Type B pancreatic cell (in vitro differentiated cells): ENCODE data around the gene ACHE. TPM values are rescaled to one million over a fixed set of nuclear protein-coding genes. Genes with fewer than 3 reads are reported as not detected.
A peak's percentile ranks its signal among the peaks of the same experiment; 100 is the strongest.

ENCODE experiments used
- DNase-seq: peaks from one replicate; pipeline ENCODE4 v3.0.0; 2021; ENCODE audit warnings: mixed read lengths; ENCODE audit not compliant: unreplicated experiment; ENCODE audit errors: extremely low spot score
- H3K27ac Mint-ChIP-seq: 2 replicates; pipeline ENCODE4 v1.8.0; 2021; ENCODE audit warnings: mild to moderate bottlenecking, mixed read lengths
- H3K27me3 Mint-ChIP-seq: 2 replicates; pipeline ENCODE4 v1.8.0; 2021; ENCODE audit warnings: mixed read lengths
- H3K36me3 Mint-ChIP-seq: 2 replicates; pipeline ENCODE4 v1.8.0; 2021; ENCODE audit warnings: mixed read lengths
- H3K4me1 Mint-ChIP-seq: one replicate; pipeline ENCODE4 v1.8.0; 2021; ENCODE audit warnings: mixed read lengths; ENCODE audit not compliant: unreplicated experiment
- H3K4me3 Mint-ChIP-seq: 2 replicates; pipeline ENCODE4 v1.8.0; 2021; ENCODE audit warnings: mild to moderate bottlenecking, mixed read lengths
- H3K9me3 Mint-ChIP-seq: 2 replicates; pipeline ENCODE4 v1.8.0; 2021; ENCODE audit warnings: mixed read lengths
- total RNA-seq: library from RNA; stranded (reverse); gene quantifications from 2 replicates; pipeline ENCODE4 v1.2.1, GENCODE V29; 2021; ENCODE audit warnings: low replicate concordance
- TF ChIP-seq, protein P1 (sequence below): fragments of 200-600 bp; sonication (generic); conservative IDR thresholded peaks from 2 replicates; pipeline ENCODE4 v1.5.0; 2021; ENCODE audit warnings: antibody characterized with exemption, mild to moderate bottlenecking

Gene ACHE
- total RNA-seq, 1 donor from 2014 or later = 7.1 TPM

DNA sequence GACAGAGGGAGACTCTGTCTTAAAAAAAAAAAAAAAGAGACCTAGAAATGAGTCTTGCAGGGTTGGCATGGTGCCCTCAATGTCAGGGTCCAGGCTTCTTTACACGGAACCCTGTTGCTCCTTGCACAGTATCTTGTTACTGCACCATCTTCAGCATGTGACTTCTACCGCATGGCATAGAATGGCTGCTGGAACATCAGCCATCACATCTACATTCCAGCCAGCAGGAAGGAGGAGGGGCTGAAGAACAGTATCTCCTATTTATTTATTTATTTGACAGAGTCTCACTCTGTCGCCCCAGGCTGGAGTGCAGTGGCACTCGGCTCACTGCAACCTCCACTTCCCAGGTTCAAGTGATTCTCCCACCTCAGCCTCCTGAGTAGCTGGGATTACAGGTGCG lies 3.7 kb upstream of the ACHE start:
- Mint-ChIP-seq H3K4me3 (no peak overlapping the region), H3K36me3 (no peaks in the 10 kb centered on the region), H3K27ac (no peak overlapping the region), H3K27me3 (peaks cover 32% of the 10 kb centered on the region), H3K4me1 (peaks cover 5% of the 10 kb centered on the region), H3K9me3 (no peaks in the 10 kb centered on the region)
- DNase-seq = no peak
- TF ChIP-seq, protein P1, sequence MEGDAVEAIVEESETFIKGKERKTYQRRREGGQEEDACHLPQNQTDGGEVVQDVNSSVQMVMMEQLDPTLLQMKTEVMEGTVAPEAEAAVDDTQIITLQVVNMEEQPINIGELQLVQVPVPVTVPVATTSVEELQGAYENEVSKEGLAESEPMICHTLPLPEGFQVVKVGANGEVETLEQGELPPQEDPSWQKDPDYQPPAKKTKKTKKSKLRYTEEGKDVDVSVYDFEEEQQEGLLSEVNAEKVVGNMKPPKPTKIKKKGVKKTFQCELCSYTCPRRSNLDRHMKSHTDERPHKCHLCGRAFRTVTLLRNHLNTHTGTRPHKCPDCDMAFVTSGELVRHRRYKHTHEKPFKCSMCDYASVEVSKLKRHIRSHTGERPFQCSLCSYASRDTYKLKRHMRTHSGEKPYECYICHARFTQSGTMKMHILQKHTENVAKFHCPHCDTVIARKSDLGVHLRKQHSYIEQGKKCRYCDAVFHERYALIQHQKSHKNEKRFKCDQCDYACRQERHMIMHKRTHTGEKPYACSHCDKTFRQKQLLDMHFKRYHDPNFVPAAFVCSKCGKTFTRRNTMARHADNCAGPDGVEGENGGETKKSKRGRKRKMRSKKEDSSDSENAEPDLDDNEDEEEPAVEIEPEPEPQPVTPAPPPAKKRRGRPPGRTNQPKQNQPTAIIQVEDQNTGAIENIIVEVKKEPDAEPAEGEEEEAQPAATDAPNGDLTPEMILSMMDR = no peak

DNA sequence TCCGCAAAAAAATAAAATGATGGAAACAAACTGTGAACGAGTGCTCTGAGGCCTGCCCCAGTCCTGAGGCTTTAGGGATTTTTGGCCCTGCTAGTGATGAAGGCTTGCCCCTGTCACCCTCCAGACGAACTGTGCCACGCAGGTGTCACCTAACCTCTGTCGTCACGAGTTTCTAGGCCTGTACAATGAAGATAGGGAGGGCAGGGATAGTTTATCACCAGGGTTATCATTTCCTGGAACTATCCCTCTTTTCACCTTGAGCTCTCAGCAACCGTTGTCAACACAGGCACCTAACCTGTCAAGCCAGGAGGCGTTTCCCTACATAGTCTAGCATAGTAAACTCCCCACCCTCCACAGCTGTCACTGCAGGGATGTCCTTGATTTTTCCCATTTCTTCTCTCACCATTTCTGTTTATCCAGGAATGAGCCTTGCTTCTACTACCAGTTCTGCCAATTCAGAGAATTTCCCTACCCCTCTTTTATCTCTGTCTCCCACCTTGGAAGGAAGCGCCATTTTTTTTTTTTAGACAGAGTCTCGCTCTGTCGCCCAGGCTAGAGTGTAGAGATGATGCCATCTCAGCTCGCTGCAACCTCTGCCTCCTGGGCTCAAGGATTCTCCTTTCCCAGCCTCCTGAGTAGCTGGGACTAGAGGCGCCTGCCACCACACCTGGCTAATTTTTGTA lies 2.2 kb upstream of the ACHE start:
- TF ChIP-seq, protein P1 = no peak
- Mint-ChIP-seq H3K27ac (peak overlapping the region; percentile 81), H3K9me3 (no peaks in the 10 kb centered on the region), H3K27me3 (peaks cover 32% of the 10 kb centered on the region), H3K4me1 (peaks cover 5% of the 10 kb centered on the region), H3K4me3 (peak overlapping the region; percentile 85), H3K36me3 (no peaks in the 10 kb centered on the region)
- no peak for DNase-seq

DNA sequence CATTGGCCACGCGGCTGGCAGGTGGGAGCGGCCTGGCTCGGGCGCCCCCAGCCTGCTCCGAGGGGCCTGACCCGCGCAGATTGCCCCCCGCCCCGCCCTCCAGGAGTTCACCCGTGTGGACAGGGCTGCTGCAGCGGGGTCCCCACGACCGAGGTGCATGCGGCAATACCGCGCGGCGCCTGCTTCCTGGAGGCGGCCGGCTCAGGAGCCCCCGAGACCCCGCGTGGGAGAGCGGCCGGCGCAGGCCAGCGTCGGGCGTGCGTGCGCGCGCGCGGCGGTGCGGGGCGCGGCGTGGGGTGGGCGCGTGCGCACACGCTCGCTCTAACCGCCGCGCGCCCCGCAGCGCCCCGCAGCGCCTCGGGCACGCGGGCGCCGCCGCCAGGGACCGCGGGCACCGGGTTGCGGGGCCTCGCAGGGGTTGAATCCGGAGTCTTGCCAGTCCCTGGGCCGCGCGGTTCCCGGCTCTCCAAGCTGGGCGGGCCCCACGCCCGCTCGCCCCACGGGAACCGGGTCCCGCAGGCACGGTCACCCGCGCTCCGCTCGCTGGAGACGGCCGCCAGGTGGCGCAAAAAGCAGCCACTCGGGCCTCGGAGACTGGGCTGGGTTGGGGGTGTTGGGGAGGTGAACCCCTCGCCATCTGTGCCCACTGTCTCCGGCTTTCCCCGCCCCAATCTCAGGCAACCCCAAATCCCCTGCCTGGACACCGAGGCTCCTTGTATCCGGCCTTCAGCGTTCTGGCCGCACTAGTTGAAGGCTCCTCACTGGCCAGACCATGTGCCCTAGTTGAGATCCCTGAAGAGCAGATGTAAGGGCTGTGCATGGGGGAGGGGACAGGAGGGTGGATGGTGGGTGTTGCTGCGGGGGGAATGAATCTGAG lies 1.3 kb upstream of the ACHE start:
- Mint-ChIP-seq H3K4me1 (peaks cover 8% of the 10 kb centered on the region), H3K27me3 (peaks cover 32% of the 10 kb centered on the region), H3K36me3 (no peaks in the 10 kb centered on the region), H3K4me3 (peak overlapping the region; percentile 91), H3K27ac (peak overlapping the region; percentile 92), H3K9me3 (no peaks in the 10 kb centered on the region)
- no peak for DNase-seq
- TF ChIP-seq, protein P1 = peak; percentile 89

DNA sequence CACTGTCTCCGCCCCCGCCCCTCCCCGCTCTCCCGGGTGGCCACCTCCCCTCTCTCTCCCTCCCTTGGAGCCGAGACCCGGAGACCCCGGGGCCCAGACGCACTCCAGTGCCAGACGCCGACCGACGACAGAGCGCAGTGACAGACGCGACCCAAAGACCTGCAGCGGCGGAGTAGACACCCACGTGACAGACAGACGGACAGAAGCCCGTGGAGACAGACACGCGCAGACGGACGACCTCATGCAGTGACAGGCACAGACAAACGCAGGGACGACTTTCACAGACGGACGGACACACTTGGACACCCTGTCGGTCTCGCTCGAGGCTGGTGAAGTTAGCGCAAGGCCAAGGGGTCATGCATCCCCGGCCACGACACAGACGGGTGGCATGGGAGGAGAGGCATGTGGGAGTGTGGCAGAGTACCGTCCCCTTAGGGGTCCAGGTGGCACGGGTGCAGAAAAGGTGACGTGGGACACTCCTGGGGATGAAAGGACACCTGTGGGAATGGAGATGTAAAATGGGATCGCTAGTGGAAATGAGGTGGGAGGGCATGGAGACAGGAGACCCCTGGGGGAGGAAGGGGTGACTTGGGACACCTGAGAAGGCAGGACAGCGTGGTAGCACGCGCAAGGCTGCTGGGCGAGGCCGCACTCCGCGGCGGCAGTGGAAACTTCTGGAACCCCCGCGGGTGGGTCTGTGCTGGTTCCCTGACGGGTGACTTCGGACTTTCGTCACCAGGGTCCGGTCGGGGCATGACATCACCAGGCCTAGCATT lies 456 bp upstream of the ACHE start:
- peaks cover 32% of the 10 kb centered on the region for H3K27me3 Mint-ChIP-seq
- H3K36me3 Mint-ChIP-seq = no peaks in the 10 kb centered on the region
- peak overlapping the region; percentile 92 for H3K27ac Mint-ChIP-seq
- TF ChIP-seq, protein P1 = no peak
- H3K9me3 Mint-ChIP-seq = no peaks in the 10 kb centered on the region
- peaks cover 17% of the 10 kb centered on the region for H3K4me1 Mint-ChIP-seq
- H3K4me3 Mint-ChIP-seq = peak overlapping the region; percentile 91
- no peak for DNase-seq

DNA sequence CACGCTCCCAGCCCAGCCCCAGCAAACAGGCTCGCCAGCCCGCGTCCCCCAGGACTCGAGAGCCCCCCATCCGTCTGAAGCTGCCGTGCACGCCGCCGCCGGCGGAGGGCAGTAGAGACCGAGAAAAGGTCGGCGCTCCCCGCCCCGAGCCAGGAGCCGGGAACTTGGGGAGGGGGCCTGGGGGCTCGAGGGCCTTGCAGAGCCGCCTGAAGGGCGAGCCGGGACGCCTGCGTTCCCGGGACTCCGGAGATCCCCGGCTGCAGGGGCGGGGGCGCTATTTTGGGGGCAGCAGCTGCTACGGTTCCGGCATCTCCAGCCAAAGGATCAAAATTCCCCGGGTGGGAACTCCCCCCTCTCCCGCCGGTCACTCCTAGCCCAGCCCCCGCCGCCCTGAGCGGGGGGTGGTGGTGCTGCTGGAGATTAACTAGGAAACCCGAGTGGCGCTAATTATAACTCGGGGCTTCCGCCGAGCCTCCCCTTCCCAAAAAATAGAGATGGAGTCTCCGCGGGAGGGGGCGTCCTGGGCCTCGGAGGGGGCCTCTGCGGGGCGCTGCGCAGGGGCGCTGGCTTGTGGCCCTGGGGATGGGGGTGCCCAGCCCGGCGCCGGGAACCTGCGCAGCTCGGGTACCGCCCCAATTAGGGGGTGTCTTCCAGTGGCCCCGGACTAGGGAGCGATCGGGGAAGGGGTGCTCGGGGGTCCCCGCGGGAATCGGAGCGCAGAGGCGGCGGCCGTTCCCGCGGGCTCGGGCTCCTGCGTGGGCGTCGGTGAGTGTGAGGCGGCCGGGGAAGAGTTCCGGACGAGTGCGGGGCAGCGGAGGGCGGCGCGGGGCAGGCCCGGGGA lies 608 bp downstream of the ACHE start:
- Mint-ChIP-seq H3K27me3 (peaks cover 24% of the 10 kb centered on the region), H3K9me3 (no peaks in the 10 kb centered on the region), H3K27ac (no peak overlapping the region), H3K36me3 (no peaks in the 10 kb centered on the region), H3K4me3 (peak overlapping the region; percentile 55), H3K4me1 (peaks cover 17% of the 10 kb centered on the region)
- peak; percentile 90 for DNase-seq
- TF ChIP-seq, protein P1 = peak; percentile 92
